WTC11 (cell line): ENCODE data around the gene NPEPL1. TPM values are rescaled to one million over a fixed set of nuclear protein-coding genes. Genes with fewer than 3 reads are reported as not detected.

ENCODE experiments used
- ATAC-seq: fragments of 200-7000 bp; cut with Tn5 transposase; 2 replicates; pipeline ENCODE4 v1.10.0; 2021; ENCODE audit warnings: mild to moderate bottlenecking, moderate library complexity
- CTCF ChIA-PET: fragments of 300-600 bp; sonication (Branson Sonifier 250); formaldehyde crosslinking; loops from one replicate; lab custom pipeline; 2021; ENCODE audit warnings: antibody characterized with exemption; lab: Charles Lee
- POLR2A ChIA-PET: fragments of 350-600 bp; sonication (Branson Sonifier 250); formaldehyde crosslinking; loops from one replicate; lab custom pipeline; 2021; ENCODE audit warnings: antibody characterized with exemption; lab: Charles Lee
- DNase-seq: peaks from one replicate; pipeline ENCODE4 v3.0.0; 2021; ENCODE audit warnings: low spot score
- H3K27ac Mint-ChIP-seq: 2 replicates; pipeline ENCODE4 v1.8.0; 2021; ENCODE audit warnings: mixed read lengths
- H3K27me3 Mint-ChIP-seq: 2 replicates; pipeline ENCODE4 v1.8.0; 2021; ENCODE audit warnings: low read depth, mild to moderate bottlenecking, moderate library complexity, mixed read lengths
- H3K36me3 Mint-ChIP-seq: 2 replicates; pipeline ENCODE4 v1.8.0; 2021; ENCODE audit warnings: mixed read lengths
- H3K4me1 Mint-ChIP-seq: 2 replicates; pipeline ENCODE4 v1.8.0; 2022; ENCODE audit warnings: mixed read lengths
- H3K4me3 Mint-ChIP-seq: 2 replicates; pipeline ENCODE4 v1.8.0; 2021; ENCODE audit warnings: mild to moderate bottlenecking, moderate library complexity, mixed read lengths
- H3K9me3 Mint-ChIP-seq: 2 replicates; pipeline ENCODE4 v1.8.0; 2021; ENCODE audit warnings: mixed read lengths
- CREM ChIP-seq: sonication (generic); formaldehyde crosslinking; IDR thresholded peaks from 2 replicates; pipeline ENCODE4 v1.8.1; 2022; ENCODE audit warnings: mild to moderate bottlenecking, missing genetic modification reagents, moderate library complexity
- EMX1 ChIP-seq: fragments of 250-450 bp; sonication (Bioruptor Pico); IDR thresholded peaks from 2 replicates; pipeline ENCODE4 v1.8.0; 2021; ENCODE audit warnings: mild to moderate bottlenecking
- FOXJ3 ChIP-seq: sonication (generic); formaldehyde crosslinking; IDR thresholded peaks from 2 replicates; pipeline ENCODE4 v1.9.0; 2021; ENCODE audit warnings: missing genetic modification reagents, mild to moderate bottlenecking, borderline replicate concordance
- GTF2I ChIP-seq: fragments of 250-450 bp; sonication (Bioruptor Pico); conservative IDR thresholded peaks from 2 replicates; pipeline ENCODE4 v1.4.0; 2021; ENCODE audit warnings: mild to moderate bottlenecking
- HMGA2 ChIP-seq: fragments of 250-450 bp; sonication (Bioruptor Pico); IDR thresholded peaks from 2 replicates; pipeline ENCODE4 v1.4.0; 2021; ENCODE audit warnings: mild to moderate bottlenecking, moderate library complexity
- IRF2 ChIP-seq: sonication (generic); formaldehyde crosslinking; IDR thresholded peaks from 2 replicates; pipeline ENCODE4 v1.8.0; 2022; ENCODE audit warnings: low read depth, missing genetic modification reagents, borderline replicate concordance
- MYBL2 ChIP-seq: sonication (generic); formaldehyde crosslinking; IDR thresholded peaks from 2 replicates; pipeline ENCODE4 v1.8.1; 2023; ENCODE audit warnings: mild to moderate bottlenecking, moderate library complexity, missing genetic modification reagents
- SMAD3 ChIP-seq: sonication (generic); formaldehyde crosslinking; IDR thresholded peaks from 2 replicates; pipeline ENCODE4 v1.8.0; 2022; ENCODE audit warnings: missing genetic modification reagents, mild to moderate bottlenecking, borderline replicate concordance
- TCF7 ChIP-seq: sonication (generic); formaldehyde crosslinking; IDR thresholded peaks from 2 replicates; pipeline ENCODE4 v1.8.0; 2022; ENCODE audit warnings: mild to moderate bottlenecking, low read depth, missing genetic modification reagents, moderate library complexity
- TEAD4 ChIP-seq: sonication (generic); formaldehyde crosslinking; IDR thresholded peaks from 2 replicates; pipeline ENCODE4 v1.8.0; 2022; ENCODE audit warnings: mild to moderate bottlenecking, missing genetic modification reagents
- USF2 ChIP-seq: sonication (generic); formaldehyde crosslinking; IDR thresholded peaks from 2 replicates; pipeline ENCODE4 v1.8.1; 2023; ENCODE audit warnings: mild to moderate bottlenecking, missing genetic modification reagents, moderate library complexity
- ZNF396 ChIP-seq: fragments of 250-450 bp; sonication (Bioruptor Pico); IDR thresholded peaks from 2 replicates; pipeline ENCODE4 v1.8.0; 2021; ENCODE audit warnings: mild to moderate bottlenecking, moderate library complexity, borderline replicate concordance
- total RNA-seq: library from RNA; stranded (reverse); gene quantifications from 3 replicates; pipeline ENCODE4 v1.2.3, GENCODE V29; 2021
- TF ChIP-seq, protein P1 (sequence below): sonication (generic); formaldehyde crosslinking; IDR thresholded peaks from 2 replicates; pipeline ENCODE4 v1.8.1; 2022; ENCODE audit warnings: low read depth, mild to moderate bottlenecking, moderate library complexity, missing genetic modification reagents, borderline replicate concordance
- TF ChIP-seq, protein P2 (sequence below): sonication (generic); formaldehyde crosslinking; IDR thresholded peaks from 2 replicates; pipeline ENCODE4 v1.8.0; 2022; ENCODE audit warnings: mild to moderate bottlenecking, missing genetic modification reagents
- TF ChIP-seq, protein P3 (sequence below): sonication (generic); formaldehyde crosslinking; IDR thresholded peaks from 2 replicates; pipeline ENCODE4 v1.8.1; 2023; ENCODE audit warnings: mild to moderate bottlenecking, missing genetic modification reagents, borderline replicate concordance

The NPEPL1 gene
- total RNA-seq, 1 experiment from 2014 or later, result 39.9 TPM

DNA sequence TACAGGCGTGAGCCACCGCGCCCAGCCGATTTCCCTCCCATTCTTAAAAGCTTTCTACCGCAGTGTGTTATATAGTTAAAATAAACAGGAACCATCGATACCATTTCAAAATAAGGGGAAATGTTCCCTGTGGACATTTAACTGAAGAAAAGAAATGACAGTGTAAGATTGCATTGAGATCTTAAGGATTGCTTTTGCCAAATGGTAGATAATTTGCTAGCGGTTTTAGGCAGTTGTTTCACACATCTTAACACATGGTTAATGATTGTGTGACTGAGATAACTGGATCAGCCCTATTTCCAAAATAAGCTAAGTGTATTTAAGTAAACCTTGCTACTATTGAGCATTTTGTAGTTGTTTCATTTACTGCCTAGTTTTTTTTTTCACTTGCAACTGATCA, 25.9 kb upstream of the NPEPL1 start:
- Mint-ChIP-seq H3K27ac (peak overlapping the region; percentile 96), H3K4me3 (no peak overlapping the region), H3K36me3 (peaks cover 36% of the 10 kb centered on the region), H3K27me3 (no peaks in the 10 kb centered on the region), H3K9me3 (no peaks in the 10 kb centered on the region), H3K4me1 (peaks cover 82% of the 10 kb centered on the region)
- ChIA-PET CTCF (interaction anchor here (0.6 to 1.9 kb wide), 3 partner anchors 15 to 28 kb away, joined by 4 to 5 read pairs (median 4); partner anchors contain the start of gene STX16), POLR2A (interaction anchor here (0.9 to 1.0 kb wide), 2 partner anchors 8 to 15 kb away, joined by 5 read pairs; no protein-coding TSS in a partner anchor)
- TF ChIP-seq, protein P1, sequence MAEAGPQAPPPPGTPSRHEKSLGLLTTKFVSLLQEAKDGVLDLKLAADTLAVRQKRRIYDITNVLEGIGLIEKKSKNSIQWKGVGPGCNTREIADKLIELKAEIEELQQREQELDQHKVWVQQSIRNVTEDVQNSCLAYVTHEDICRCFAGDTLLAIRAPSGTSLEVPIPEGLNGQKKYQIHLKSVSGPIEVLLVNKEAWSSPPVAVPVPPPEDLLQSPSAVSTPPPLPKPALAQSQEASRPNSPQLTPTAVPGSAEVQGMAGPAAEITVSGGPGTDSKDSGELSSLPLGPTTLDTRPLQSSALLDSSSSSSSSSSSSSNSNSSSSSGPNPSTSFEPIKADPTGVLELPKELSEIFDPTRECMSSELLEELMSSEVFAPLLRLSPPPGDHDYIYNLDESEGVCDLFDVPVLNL (CRISPR knock-in tag), result no peak
- TF ChIP-seq FOXJ3 (no peak), GTF2I (CRISPR knock-in tag) (no peak), SMAD3 (CRISPR knock-in tag) (no peak), EMX1 (no peak), MYBL2 (no peak), HMGA2 (no peak), TCF7 (no peak)
- TF ChIP-seq, protein P2, sequence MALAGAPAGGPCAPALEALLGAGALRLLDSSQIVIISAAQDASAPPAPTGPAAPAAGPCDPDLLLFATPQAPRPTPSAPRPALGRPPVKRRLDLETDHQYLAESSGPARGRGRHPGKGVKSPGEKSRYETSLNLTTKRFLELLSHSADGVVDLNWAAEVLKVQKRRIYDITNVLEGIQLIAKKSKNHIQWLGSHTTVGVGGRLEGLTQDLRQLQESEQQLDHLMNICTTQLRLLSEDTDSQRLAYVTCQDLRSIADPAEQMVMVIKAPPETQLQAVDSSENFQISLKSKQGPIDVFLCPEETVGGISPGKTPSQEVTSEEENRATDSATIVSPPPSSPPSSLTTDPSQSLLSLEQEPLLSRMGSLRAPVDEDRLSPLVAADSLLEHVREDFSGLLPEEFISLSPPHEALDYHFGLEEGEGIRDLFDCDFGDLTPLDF (CRISPR knock-in tag), result no peak
- DNase-seq (no peak), ATAC-seq (no peak)

- DNase-seq (no peak), ATAC-seq (no peak)
- CTCF ChIA-PET, result interaction anchor here (0.9 to 1.9 kb wide), 3 partner anchors 16 to 18 kb away, joined by 4 to 5 read pairs (median 4); partner anchors contain the start of gene STX16
- no peak for TF ChIP-seq TEAD4
- no peak for TF ChIP-seq ZNF396 (CRISPR knock-in tag)
- no peak for TF ChIP-seq IRF2 (CRISPR knock-in tag)
- TF ChIP-seq USF2 (CRISPR knock-in tag), result no peak
- TF ChIP-seq, protein P3, sequence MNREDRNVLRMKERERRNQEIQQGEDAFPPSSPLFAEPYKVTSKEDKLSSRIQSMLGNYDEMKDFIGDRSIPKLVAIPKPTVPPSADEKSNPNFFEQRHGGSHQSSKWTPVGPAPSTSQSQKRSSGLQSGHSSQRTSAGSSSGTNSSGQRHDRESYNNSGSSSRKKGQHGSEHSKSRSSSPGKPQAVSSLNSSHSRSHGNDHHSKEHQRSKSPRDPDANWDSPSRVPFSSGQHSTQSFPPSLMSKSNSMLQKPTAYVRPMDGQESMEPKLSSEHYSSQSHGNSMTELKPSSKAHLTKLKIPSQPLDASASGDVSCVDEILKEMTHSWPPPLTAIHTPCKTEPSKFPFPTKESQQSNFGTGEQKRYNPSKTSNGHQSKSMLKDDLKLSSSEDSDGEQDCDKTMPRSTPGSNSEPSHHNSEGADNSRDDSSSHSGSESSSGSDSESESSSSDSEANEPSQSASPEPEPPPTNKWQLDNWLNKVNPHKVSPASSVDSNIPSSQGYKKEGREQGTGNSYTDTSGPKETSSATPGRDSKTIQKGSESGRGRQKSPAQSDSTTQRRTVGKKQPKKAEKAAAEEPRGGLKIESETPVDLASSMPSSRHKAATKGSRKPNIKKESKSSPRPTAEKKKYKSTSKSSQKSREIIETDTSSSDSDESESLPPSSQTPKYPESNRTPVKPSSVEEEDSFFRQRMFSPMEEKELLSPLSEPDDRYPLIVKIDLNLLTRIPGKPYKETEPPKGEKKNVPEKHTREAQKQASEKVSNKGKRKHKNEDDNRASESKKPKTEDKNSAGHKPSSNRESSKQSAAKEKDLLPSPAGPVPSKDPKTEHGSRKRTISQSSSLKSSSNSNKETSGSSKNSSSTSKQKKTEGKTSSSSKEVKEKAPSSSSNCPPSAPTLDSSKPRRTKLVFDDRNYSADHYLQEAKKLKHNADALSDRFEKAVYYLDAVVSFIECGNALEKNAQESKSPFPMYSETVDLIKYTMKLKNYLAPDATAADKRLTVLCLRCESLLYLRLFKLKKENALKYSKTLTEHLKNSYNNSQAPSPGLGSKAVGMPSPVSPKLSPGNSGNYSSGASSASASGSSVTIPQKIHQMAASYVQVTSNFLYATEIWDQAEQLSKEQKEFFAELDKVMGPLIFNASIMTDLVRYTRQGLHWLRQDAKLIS (CRISPR knock-in tag), result no peak
- peaks cover 80% of the 10 kb centered on the region for H3K4me1 Mint-ChIP-seq
- H3K9me3 Mint-ChIP-seq, result no peaks in the 10 kb centered on the region
- POLR2A ChIA-PET, result no interaction called here
- no peaks in the 10 kb centered on the region for H3K27me3 Mint-ChIP-seq
- H3K4me3 Mint-ChIP-seq, result peak overlapping the region; percentile 24; the same call in 1 of the 2 replicates
- H3K36me3 Mint-ChIP-seq, result peaks cover 35% of the 10 kb centered on the region
- peak overlapping the region; percentile 96 for H3K27ac Mint-ChIP-seq
Observed at GRCh38 chr20:58667975-58668374, 24.6 kb upstream of the NPEPL1 start.

GRCh38 chr20:58668901-58669286, 23.7 kb upstream of the NPEPL1 start:
- Mint-ChIP-seq H3K27ac (peak overlapping the region; percentile 100), H3K4me1 (peaks cover 81% of the 10 kb centered on the region), H3K27me3 (no peaks in the 10 kb centered on the region), H3K4me3 (peak overlapping the region; percentile 49), H3K36me3 (peaks cover 38% of the 10 kb centered on the region), H3K9me3 (no peaks in the 10 kb centered on the region)
- ChIA-PET POLR2A (interaction anchor here (0.6 to 3.2 kb wide), 8 partner anchors 8 to 259 kb away, joined by 3 to 22 read pairs (median 4); partner anchors contain the start of gene STX16), CTCF (interaction anchor here (1.2 to 3.2 kb wide), 9 partner anchors 9 to 363 kb away, joined by 3 to 42 read pairs (median 8); partner anchors contain the start of genes ATP5F1E, NPEPL1 and STX16)
- TF ChIP-seq IRF2 (CRISPR knock-in tag) (no peak), CREM (CRISPR knock-in tag) (0 out of 2 replicates have a peak, but pooled peaks have one; percentile 0), SMAD3 (CRISPR knock-in tag) (0 out of 2 replicates have a peak, but pooled peaks have one; percentile 24)
- ATAC-seq (no peak), DNase-seq (no peak)
